GM23338 (cell line): ENCODE data around the gene NPY1R.

Experiments
- EZH2 ChIP-seq: fragments of 200-600 bp; sonication (generic); IDR thresholded peaks from one replicate; pipeline ENCODE4 v1.8.0; 2017; ENCODE audit warnings: antibody characterized with exemption, mild to moderate bottlenecking, low read depth; ENCODE audit not compliant: unreplicated experiment
- EZH2phosphoT487 ChIP-seq: fragments of 200-600 bp; sonication (generic); IDR thresholded peaks from one replicate; pipeline ENCODE4 v1.8.1; 2018; ENCODE audit warnings: antibody characterized with exemption; ENCODE audit not compliant: unreplicated experiment
- POLR2AphosphoS5 ChIP-seq: IDR thresholded peaks from 2 replicates; pipeline ENCODE4 v1.6.1; 2016; ENCODE audit warnings: antibody characterized with exemption, low read depth
- REST ChIP-seq: IDR thresholded peaks from one replicate; pipeline ENCODE4 v1.6.1; 2018; ENCODE audit warnings: antibody characterized with exemption; ENCODE audit not compliant: unreplicated experiment
- TF ChIP-seq, protein P1 (sequence below), 2 experiments: fragments of 200-600 bp in 1 of 2; sonication (generic) in 1 of 2; conservative IDR thresholded peaks; 2 replicates each; pipeline versions ENCODE4 v1.5.1 to v1.6.1; 2016 to 2017; ENCODE audit warnings: antibody characterized with exemption in 2 of 2, low read depth in 2 of 2, mild to moderate bottlenecking in 2 of 2, moderate library complexity in 1 of 2

DNA sequence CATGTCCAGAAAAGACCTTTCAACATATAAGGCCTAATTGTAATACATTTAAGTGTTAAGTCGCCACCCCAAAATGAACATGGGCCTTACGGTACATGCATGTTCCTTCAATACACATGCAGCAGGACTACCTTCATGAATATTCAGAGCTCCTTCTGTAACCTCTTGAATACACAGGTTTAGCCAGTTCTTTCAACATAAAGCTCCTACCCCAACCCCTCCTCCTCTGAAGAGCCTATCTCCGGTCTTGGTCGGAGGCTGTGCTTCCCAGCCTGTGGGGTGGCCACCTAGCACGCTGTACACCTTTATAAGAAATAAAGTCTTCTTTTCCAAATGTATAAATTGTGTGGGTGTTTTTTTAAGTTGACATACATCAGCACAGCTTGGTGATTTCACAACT is 39.6 kb upstream of the NPY1R start:
- TF ChIP-seq, protein P1, sequence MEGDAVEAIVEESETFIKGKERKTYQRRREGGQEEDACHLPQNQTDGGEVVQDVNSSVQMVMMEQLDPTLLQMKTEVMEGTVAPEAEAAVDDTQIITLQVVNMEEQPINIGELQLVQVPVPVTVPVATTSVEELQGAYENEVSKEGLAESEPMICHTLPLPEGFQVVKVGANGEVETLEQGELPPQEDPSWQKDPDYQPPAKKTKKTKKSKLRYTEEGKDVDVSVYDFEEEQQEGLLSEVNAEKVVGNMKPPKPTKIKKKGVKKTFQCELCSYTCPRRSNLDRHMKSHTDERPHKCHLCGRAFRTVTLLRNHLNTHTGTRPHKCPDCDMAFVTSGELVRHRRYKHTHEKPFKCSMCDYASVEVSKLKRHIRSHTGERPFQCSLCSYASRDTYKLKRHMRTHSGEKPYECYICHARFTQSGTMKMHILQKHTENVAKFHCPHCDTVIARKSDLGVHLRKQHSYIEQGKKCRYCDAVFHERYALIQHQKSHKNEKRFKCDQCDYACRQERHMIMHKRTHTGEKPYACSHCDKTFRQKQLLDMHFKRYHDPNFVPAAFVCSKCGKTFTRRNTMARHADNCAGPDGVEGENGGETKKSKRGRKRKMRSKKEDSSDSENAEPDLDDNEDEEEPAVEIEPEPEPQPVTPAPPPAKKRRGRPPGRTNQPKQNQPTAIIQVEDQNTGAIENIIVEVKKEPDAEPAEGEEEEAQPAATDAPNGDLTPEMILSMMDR (conservative IDR thresholded peaks at IDR 0.05; ENCODE audit: low read depth in 2 of 2) = no peak
- no peak for TF ChIP-seq EZH2
- TF ChIP-seq POLR2AphosphoS5 = no peak
- TF ChIP-seq REST = no peak
- no peak for TF ChIP-seq EZH2phosphoT487
